GM19023 (cell line): ENCODE results near the gene PLTP.
"Not testable (repeated sequence)": the region's sequence is repeated elsewhere in the genome, so short reads cannot be mapped to it uniquely, and the experiment has no call there.

ENCODE experiments used
- ATAC-seq: cut with Tn5 transposase; IDR thresholded peaks from one replicate; pipeline ENCODE4 v1.9.1; 2021; ENCODE audit warnings: mild to moderate bottlenecking, moderate library complexity; ENCODE audit not compliant: unreplicated experiment

PLTP gene

GRCh38 chr20:45880988-45881788 is 30.8 kb downstream of the PLTP start, which contains the start of gene ZSWIM1:
ZSWIM1 (plus strand) TSS chr20:45881227; CDS start chr20:45882593, 1,366 bp downstream.
- ATAC-seq: peak; percentile 98

- ATAC-seq: no peak
These were observed 33.7 kb downstream of the PLTP start for GRCh38 chr20:45878076-45878761.

GRCh38 chr20:45874576-45874975 is 37.4 kb downstream of the PLTP start:
- no peak for ATAC-seq

- ATAC-seq: not testable (repeated sequence)
These were observed 37.9 kb downstream of the PLTP start for GRCh38 chr20:45874104-45874481.

- ATAC-seq: no peak
These were observed 38.4 kb downstream of the PLTP start for GRCh38 chr20:45873409-45874103.

GRCh38 chr20:45872626-45873025 is 39.3 kb downstream of the PLTP start:
- ATAC-seq: no peak

GRCh38 chr20:45867819-45868176 is 44.2 kb downstream of the PLTP start:
- no peak for ATAC-seq

GRCh38 chr20:45867136-45867818 is 44.7 kb downstream of the PLTP start:
- ATAC-seq: no peak

GRCh38 chr20:45866454-45866853 is 45.5 kb downstream of the PLTP start:
- no peak for ATAC-seq

GRCh38 chr20:45863543-45864470 is 48.1 kb downstream of the PLTP start:
- no peak for ATAC-seq

- ATAC-seq: no peak
These were observed 50.5 kb downstream of the PLTP start for GRCh38 chr20:45861221-45862075.

- no peak for ATAC-seq
These were observed 51.3 kb downstream of the PLTP start for GRCh38 chr20:45860560-45861220.

- ATAC-seq: no peak
These were observed 52.0 kb downstream of the PLTP start for GRCh38 chr20:45859916-45860315.

- ATAC-seq: peak; percentile 15
These were observed 54.1 kb downstream of the PLTP start for GRCh38 chr20:45857882-45858216.

- peak; percentile 94 for ATAC-seq
These were observed 54.7 kb downstream of the PLTP start, which contains the start of the genes ACOT8 and ZSWIM3 for GRCh38 chr20:45857114-45857881. ACOT8 (minus strand) TSS chr20:45857392; CDS start chr20:45857315, 77 bp downstream. ZSWIM3 (plus strand) TSS chr20:45857614; CDS start chr20:45857826, 212 bp downstream.

GRCh38 chr20:45853484-45853883 is 58.5 kb downstream of the PLTP start:
- ATAC-seq: no peak

- ATAC-seq: no peak
These were observed 59.6 kb downstream of the PLTP start for GRCh38 chr20:45852326-45852725.

GRCh38 chr20:45851501-45851900 is 60.5 kb downstream of the PLTP start:
- ATAC-seq: no peak
